ENCODE results near the gene SLC28A2. TPM values are rescaled to one million over a fixed set of nuclear protein-coding genes. Genes with fewer than 3 reads are reported as not detected.

SLC28A2 gene
- polyA plus RNA-seq, 3 donors: not detected

GRCh38 chr15:45263854-45264253 is 11.8 kb downstream of the SLC28A2 start:
- no peaks in the 10 kb centered on the region for H3K9me3 ChIP-seq (replicated peaks in 1 of 2; ENCODE audit: control insufficient read depth in 1 of 2, insufficient read depth in 1 of 2, low read length in 2 of 2)
- no peaks in the 10 kb centered on the region for H3K79me2 ChIP-seq (ENCODE audit: insufficient read depth, low read length)
- Mint-ChIP-seq H3K27me3 (ENCODE audit: low read depth in 3 of 3) (no peaks in the 10 kb centered on the region), H3K36me3 (no peaks in the 10 kb centered on the region), H3K27ac (no peak overlapping the region), H3K4me1 (no peaks in the 10 kb centered on the region), H3K4me3 (no peak overlapping the region), H3K9me3 (no peaks in the 10 kb centered on the region)
- no peaks in the 10 kb centered on the region for H3K36me3 ChIP-seq (replicated peaks in 1 of 2; ENCODE audit: control insufficient read depth in 1 of 2, insufficient read depth in 2 of 2, low read length in 2 of 2)
- no CpG with 5 or more reads among the region's 2 CpGs for WGBS (ENCODE audit: insufficient coverage)
- H3K4me3 ChIP-seq (replicated peaks in 1 of 3; ENCODE audit: low read depth in 2 of 3, low read length in 3 of 3): no peak overlapping the region
- no peak overlapping the region for H3K4me2 ChIP-seq (replicated peaks; ENCODE audit: extremely low read depth, low read length, poor library complexity, severe bottlenecking)
- H3K4me1 ChIP-seq (ENCODE audit: control insufficient read depth in 1 of 2, insufficient read depth in 2 of 2, low read length in 2 of 2): no peaks in the 10 kb centered on the region
- TF ChIP-seq CTCF (IDR thresholded peaks at IDR 0.05): no peak
- no peak for DNase-seq
- no peak overlapping the region for H3K9ac ChIP-seq (ENCODE audit: insufficient read depth, low read length, poor library complexity, severe bottlenecking)
- intact Hi-C loops (cut with micrococcal nuclease): loop anchor here in 1 of 2 donors (10.0 kb wide), 1 partner anchor 89 kb away; no protein-coding TSS in a partner anchor
- no peak overlapping the region for H3K27ac ChIP-seq (ENCODE audit: low read depth in 1 of 2, low read length in 2 of 2)
- H2AFZ ChIP-seq (ENCODE audit: insufficient read depth, low read depth, low read length, poor library complexity, severe bottlenecking): no peak overlapping the region
- no peaks in the 10 kb centered on the region for H3K27me3 ChIP-seq (ENCODE audit: control insufficient read depth in 2 of 2, insufficient read depth in 2 of 2, low read length in 2 of 2)
- no peaks in the 10 kb centered on the region for H4K20me1 ChIP-seq (ENCODE audit: insufficient read depth, low read length)

- Mint-ChIP-seq H3K9me3 (no peaks in the 10 kb centered on the region), H3K36me3 (no peaks in the 10 kb centered on the region), H3K27me3 (ENCODE audit: low read depth in 3 of 3) (no peaks in the 10 kb centered on the region), H3K4me3 (no peak overlapping the region), H3K27ac (no peak overlapping the region), H3K4me1 (no peaks in the 10 kb centered on the region)
- Histone ChIP-seq H3K9me3 (replicated peaks in 1 of 2; ENCODE audit: control insufficient read depth in 1 of 2, insufficient read depth in 1 of 2, low read length in 2 of 2) (no peaks in the 10 kb centered on the region), H3K9ac (ENCODE audit: insufficient read depth, low read length, poor library complexity, severe bottlenecking) (no peak overlapping the region), H3K27ac (ENCODE audit: low read depth in 1 of 2, low read length in 2 of 2) (no peak overlapping the region), H3K4me2 (replicated peaks; ENCODE audit: extremely low read depth, low read length, poor library complexity, severe bottlenecking) (no peak overlapping the region), H3K4me3 (replicated peaks in 1 of 3; ENCODE audit: low read depth in 2 of 3, low read length in 3 of 3) (no peak overlapping the region), H3K79me2 (ENCODE audit: insufficient read depth, low read length) (no peaks in the 10 kb centered on the region), H3K4me1 (ENCODE audit: control insufficient read depth in 1 of 2, insufficient read depth in 2 of 2, low read length in 2 of 2) (no peaks in the 10 kb centered on the region), H3K27me3 (ENCODE audit: control insufficient read depth in 2 of 2, insufficient read depth in 2 of 2, low read length in 2 of 2) (no peaks in the 10 kb centered on the region), H2AFZ (ENCODE audit: insufficient read depth, low read depth, low read length, poor library complexity, severe bottlenecking) (no peak overlapping the region), H4K20me1 (ENCODE audit: insufficient read depth, low read length) (no peaks in the 10 kb centered on the region), H3K36me3 (replicated peaks in 1 of 2; ENCODE audit: control insufficient read depth in 1 of 2, insufficient read depth in 2 of 2, low read length in 2 of 2) (no peaks in the 10 kb centered on the region)
- no CpG with 5 or more reads among the region's 3 CpGs for WGBS (ENCODE audit: insufficient coverage)
- no peak for TF ChIP-seq CTCF (IDR thresholded peaks at IDR 0.05)
- DNase-seq: no peak
- intact Hi-C loops (cut with micrococcal nuclease): loop anchor here in 1 of 2 donors (10.0 kb wide), 1 partner anchor 91 kb away; no protein-coding TSS in a partner anchor
These were observed 13.5 kb downstream of the SLC28A2 start for GRCh38 chr15:45265506-45265905.
